ENCODE data around the gene DHX40. TPM values are rescaled to one million over a fixed set of nuclear protein-coding genes. Genes with fewer than 3 reads are reported as not detected.
A peak's percentile ranks its signal among the peaks of the same experiment; 100 is the strongest.
"Not testable (repeated sequence)": the region's sequence is repeated elsewhere in the genome, so short reads cannot be mapped to it uniquely, and the experiment has no call there.

DHX40 gene
- total RNA-seq, 1 donor from 2014 or later: 30.0 TPM

GRCh38 chr17:59521465-59522126 lies 43.8 kb upstream of the DHX40 start:
- Mint-ChIP-seq H3K4me3 (ENCODE audit: unreplicated experiment) (no peak overlapping the region), H3K27me3 (ENCODE audit: low read depth) (peaks cover 15% of the 10 kb centered on the region), H3K27ac (ENCODE audit: unreplicated experiment) (peak overlapping the region; percentile 87), H3K36me3 (ENCODE audit: low read depth) (no peaks in the 10 kb centered on the region), H3K4me1 (ENCODE audit: low read depth) (peaks cover 4% of the 10 kb centered on the region), H3K9me3 (ENCODE audit: low read depth) (no peaks in the 10 kb centered on the region)
- no peak for DNase-seq (ENCODE audit: low spot score)
- TF ChIP-seq CTCF (IDR thresholded peaks at IDR 0.05): peak; percentile 92

- H3K27ac Mint-ChIP-seq (ENCODE audit: unreplicated experiment); DNase-seq (ENCODE audit: low spot score); H3K36me3 Mint-ChIP-seq (ENCODE audit: low read depth); H3K9me3 Mint-ChIP-seq (ENCODE audit: low read depth); H3K4me3 Mint-ChIP-seq (ENCODE audit: unreplicated experiment); H3K4me1 Mint-ChIP-seq (ENCODE audit: low read depth): not testable (repeated sequence)
- H3K27me3 Mint-ChIP-seq (ENCODE audit: low read depth): peaks cover 24% of the 10 kb centered on the region
Measured at GRCh38 chr17:59524930-59525329, 40.5 kb upstream of the DHX40 start.

GRCh38 chr17:59525668-59526067 lies 39.7 kb upstream of the DHX40 start:
- no peaks in the 10 kb centered on the region for H3K36me3 Mint-ChIP-seq (ENCODE audit: low read depth)
- H3K27me3 Mint-ChIP-seq (ENCODE audit: low read depth): peaks cover 22% of the 10 kb centered on the region
- no peaks in the 10 kb centered on the region for H3K9me3 Mint-ChIP-seq (ENCODE audit: low read depth)
- no peak overlapping the region for H3K27ac Mint-ChIP-seq (ENCODE audit: unreplicated experiment)
- H3K4me3 Mint-ChIP-seq (ENCODE audit: unreplicated experiment): no peak overlapping the region
- no peak for DNase-seq (ENCODE audit: low spot score)
- H3K4me1 Mint-ChIP-seq (ENCODE audit: low read depth): peaks cover 4% of the 10 kb centered on the region
- no peak for TF ChIP-seq CTCF (IDR thresholded peaks at IDR 0.05)

- no peak for TF ChIP-seq CTCF (IDR thresholded peaks at IDR 0.05)
- no peak overlapping the region for H3K27ac Mint-ChIP-seq (ENCODE audit: unreplicated experiment)
- no peaks in the 10 kb centered on the region for H3K9me3 Mint-ChIP-seq (ENCODE audit: low read depth)
- peaks cover 1% of the 10 kb centered on the region for H3K4me1 Mint-ChIP-seq (ENCODE audit: low read depth)
- H3K27me3 Mint-ChIP-seq (ENCODE audit: low read depth): peaks cover 22% of the 10 kb centered on the region
- H3K4me3 Mint-ChIP-seq (ENCODE audit: unreplicated experiment): no peak overlapping the region
- no peaks in the 10 kb centered on the region for H3K36me3 Mint-ChIP-seq (ENCODE audit: low read depth)
- no peak for DNase-seq (ENCODE audit: low spot score)
Measured at GRCh38 chr17:59526451-59526850, 39.0 kb upstream of the DHX40 start.

- no peak for TF ChIP-seq CTCF (IDR thresholded peaks at IDR 0.05)
- Mint-ChIP-seq H3K4me3 (ENCODE audit: unreplicated experiment) (no peak overlapping the region), H3K27ac (ENCODE audit: unreplicated experiment) (no peak overlapping the region), H3K27me3 (ENCODE audit: low read depth) (peaks cover 22% of the 10 kb centered on the region), H3K36me3 (ENCODE audit: low read depth) (no peaks in the 10 kb centered on the region), H3K9me3 (ENCODE audit: low read depth) (no peaks in the 10 kb centered on the region), H3K4me1 (ENCODE audit: low read depth) (no peaks in the 10 kb centered on the region)
- DNase-seq (ENCODE audit: low spot score): no peak
Measured at GRCh38 chr17:59527325-59527917, 38.0 kb upstream of the DHX40 start.

- Mint-ChIP-seq H3K36me3 (ENCODE audit: low read depth) (no peaks in the 10 kb centered on the region), H3K4me3 (ENCODE audit: unreplicated experiment) (no peak overlapping the region), H3K4me1 (ENCODE audit: low read depth) (no peaks in the 10 kb centered on the region), H3K27me3 (ENCODE audit: low read depth) (peaks cover 24% of the 10 kb centered on the region), H3K9me3 (ENCODE audit: low read depth) (no peaks in the 10 kb centered on the region), H3K27ac (ENCODE audit: unreplicated experiment) (no peak overlapping the region)
- DNase-seq (ENCODE audit: low spot score): no peak
- no peak for TF ChIP-seq CTCF (IDR thresholded peaks at IDR 0.05)
Measured at GRCh38 chr17:59527931-59528330, 37.5 kb upstream of the DHX40 start.
